G401.6 (cell line): ENCODE results near the gene PRKCQ.
"Not testable (repeated sequence)": the region's sequence is repeated elsewhere in the genome, so short reads cannot be mapped to it uniquely, and the experiment has no call there.

Experiments
- FAIRE-seq: peaks from 2 replicates; lab custom pipeline; 2012; peaks lifted over from hg19 to GRCh38; lab: Jason Lieb, UNC

The PRKCQ gene

GRCh38 chr10:6491841-6492609 lies 88.1 kb downstream of the PRKCQ start:
- no peak for FAIRE-seq

DNA sequence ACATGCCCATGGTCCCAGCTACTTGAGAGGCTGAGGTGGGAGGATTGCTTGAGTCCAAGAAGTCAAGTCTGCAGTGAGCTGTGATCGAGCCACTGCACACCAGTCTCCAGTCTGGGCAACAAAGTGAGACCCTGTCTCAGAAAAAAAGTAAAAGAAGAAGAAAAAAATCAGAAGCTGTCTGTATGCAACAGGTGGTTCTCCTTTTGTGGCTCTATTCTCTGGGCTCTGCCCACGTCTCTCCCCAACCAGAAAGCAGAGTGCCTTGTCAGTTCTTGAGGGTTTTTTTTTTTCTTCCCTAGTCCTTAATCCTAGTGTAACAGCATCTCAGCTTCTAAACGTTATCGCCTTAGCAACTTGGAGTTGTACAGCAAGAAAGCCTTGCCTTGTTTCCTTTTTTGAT lies 89.5 kb downstream of the PRKCQ start:
- FAIRE-seq: no peak

GRCh38 chr10:6487920-6488319 lies 92.2 kb downstream of the PRKCQ start:
- FAIRE-seq: no peak

DNA sequence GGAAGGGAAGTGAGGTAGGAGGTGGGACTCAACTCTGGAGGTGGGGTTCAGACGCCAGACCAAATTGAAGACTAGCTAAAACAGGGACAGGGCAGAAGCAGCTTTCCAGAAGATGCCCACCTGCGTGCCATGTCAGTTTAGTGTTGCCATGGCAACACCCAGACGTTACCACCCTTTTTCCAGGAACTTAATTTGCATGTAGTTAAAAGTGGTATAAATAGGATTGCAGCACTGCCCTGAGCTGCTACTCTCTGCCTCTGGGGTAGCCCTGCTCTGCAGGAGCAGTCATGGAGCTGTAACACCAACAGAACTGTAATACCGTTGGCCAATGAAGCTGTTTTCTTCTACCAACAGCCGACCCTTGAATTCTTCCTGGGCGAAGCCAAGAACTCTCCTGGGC lies 93.8 kb downstream of the PRKCQ start:
- no peak for FAIRE-seq

- FAIRE-seq: no peak
Observed at GRCh38 chr10:6482737-6483357, 97.2 kb downstream of the PRKCQ start.

DNA sequence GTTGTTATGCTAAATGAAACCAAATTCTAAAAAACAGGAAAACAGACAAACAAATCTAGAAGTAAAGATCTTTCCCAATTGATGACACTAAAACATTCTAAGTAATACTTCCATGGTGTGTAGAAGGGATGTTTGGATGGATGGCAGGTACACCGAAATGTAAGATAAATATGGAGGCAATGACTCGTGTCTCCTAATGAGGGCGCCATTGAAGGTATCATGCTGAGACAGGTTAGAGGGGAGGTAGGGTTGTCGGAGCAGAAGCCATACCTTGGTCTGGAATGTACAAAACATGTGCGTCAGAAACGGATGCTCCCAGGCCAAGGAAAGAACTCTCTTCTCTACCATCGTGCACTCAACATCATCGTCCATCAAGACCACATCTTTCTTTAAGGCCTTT lies 101.4 kb downstream of the PRKCQ start:
- no peak for FAIRE-seq

- FAIRE-seq: no peak
Observed at GRCh38 chr10:6476989-6477388, 103.1 kb downstream of the PRKCQ start.

- FAIRE-seq: no peak
Observed at GRCh38 chr10:6474871-6475270, 105.2 kb downstream of the PRKCQ start.

DNA sequence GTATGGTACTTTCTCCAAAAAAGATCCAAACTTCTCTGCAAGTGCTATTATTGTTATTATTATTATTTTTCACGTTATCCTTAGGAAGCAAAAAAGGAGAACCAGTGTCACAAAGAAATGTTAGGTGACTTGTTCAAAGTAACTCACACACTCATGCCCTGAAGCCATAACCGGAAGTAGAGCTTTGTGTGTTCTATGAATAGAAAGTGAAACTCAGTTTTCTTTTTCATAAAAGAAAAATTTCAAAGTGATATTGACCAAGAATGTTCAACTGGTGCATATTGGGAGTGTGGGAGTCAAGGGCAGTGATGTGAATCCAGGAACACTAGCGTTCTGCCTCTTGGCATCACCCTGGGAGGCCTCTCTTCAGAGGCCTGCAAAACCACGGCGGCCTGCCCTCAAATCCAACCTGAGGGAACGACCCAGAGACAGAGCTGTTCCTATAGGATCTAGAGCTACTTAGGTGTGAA lies 106.1 kb downstream of the PRKCQ start:
- FAIRE-seq: no peak

- no peak for FAIRE-seq
Observed at GRCh38 chr10:6473430-6473829, 106.6 kb downstream of the PRKCQ start.

- not testable (repeated sequence) for FAIRE-seq
Observed at GRCh38 chr10:6472710-6473005, 107.4 kb downstream of the PRKCQ start.

DNA sequence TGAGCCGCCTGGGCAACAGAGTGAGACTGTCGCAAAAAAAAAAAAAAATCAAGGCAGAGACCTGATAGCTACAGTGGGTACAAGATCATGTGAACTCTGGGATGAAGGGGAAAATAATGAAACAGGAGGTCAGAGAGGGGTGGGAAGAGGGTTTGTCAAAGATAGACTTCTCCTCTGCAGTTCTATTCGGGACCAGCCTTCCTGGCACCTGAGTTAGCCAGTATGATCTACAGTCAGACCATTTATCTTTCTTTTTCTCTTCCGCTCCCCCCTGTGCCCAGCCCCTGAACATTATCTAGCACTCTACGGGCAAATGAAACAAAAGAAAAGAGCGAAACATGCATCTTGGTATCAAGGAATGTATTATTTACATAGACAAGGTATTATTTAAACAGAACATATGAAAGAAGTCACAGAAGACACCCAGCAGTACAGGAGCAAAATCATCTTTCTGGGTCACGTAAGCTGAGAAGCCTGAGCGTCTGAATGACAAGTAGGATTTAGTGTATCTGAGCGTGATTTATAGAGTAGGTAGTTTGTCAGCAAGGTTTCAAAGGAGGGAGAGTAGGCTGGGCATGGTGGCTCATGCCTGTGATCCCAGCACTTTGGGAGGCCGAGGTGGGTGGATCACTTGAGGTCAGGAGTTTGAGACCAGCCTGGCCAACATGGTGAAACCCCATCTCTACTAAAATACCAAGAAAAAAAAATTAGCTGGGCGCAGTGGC lies 109.0 kb downstream of the PRKCQ start:
- FAIRE-seq: no peak

- no peak for FAIRE-seq
Observed at GRCh38 chr10:6469661-6470060, 110.4 kb downstream of the PRKCQ start.

DNA sequence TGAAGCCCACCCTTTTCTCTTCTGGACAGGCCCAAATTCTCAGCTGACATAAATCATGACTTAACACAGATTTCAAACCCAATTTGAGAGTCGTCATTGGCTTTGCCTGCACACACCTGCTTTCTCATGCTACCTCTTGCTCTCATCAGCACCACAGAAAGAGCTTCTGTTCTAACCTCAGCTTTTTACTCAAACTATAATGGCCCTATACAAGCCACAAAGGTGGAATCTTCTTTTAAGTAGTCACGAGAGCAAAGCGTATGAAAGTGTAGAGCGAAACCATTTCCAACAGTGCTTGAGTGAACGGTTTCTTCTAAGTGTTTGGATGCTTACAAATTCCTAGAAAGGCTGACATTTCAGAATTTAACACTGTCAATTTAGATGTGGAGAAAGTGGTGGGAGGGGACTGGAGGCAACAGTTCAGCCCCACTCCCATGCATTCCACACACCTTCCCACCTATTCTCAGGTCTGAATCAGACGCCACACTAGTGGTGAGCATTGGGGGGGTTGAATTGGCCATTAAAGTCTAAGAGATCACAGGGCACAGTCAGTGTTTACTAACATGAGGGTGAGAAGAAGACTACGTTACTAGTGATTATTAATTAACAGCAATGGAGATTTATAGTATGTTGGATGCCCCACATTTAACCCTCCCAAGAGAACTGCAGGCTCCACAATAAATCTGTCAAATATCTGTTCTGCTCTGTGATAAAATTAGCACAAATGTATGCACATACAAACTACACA lies 114.0 kb downstream of the PRKCQ start:
- no peak for FAIRE-seq

- FAIRE-seq: no peak
Observed at GRCh38 chr10:6465437-6465836, 114.6 kb downstream of the PRKCQ start.

DNA sequence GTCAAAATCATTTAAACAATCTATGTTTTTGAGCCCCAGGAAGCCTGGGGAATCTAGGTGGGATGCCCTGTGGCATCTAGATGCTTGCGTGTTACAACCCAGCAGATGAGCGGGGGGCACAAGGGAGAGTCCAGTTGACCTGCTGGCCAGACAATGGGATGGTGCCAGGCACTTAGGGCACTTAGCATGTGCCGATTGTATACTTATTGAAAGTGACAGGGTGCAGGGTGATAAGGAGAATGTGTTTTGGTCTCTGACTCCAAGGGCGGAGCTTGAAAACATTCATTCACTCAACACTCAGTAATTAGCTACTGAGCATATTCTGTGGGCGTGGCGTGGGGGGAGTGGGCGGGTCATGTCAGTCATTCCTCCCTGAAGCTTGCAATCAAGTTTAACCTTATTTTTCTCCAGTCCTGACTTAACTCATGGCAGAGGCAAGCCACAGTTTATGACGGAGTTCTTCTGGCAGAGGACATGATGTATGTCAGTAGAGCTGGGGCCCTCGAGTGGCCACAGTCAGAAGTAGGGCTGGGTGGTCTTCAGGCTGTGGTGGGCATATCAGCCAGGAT lies 115.1 kb downstream of the PRKCQ start:
- FAIRE-seq: no peak

- FAIRE-seq: no peak
Observed at GRCh38 chr10:6463366-6463765, 116.7 kb downstream of the PRKCQ start.

DNA sequence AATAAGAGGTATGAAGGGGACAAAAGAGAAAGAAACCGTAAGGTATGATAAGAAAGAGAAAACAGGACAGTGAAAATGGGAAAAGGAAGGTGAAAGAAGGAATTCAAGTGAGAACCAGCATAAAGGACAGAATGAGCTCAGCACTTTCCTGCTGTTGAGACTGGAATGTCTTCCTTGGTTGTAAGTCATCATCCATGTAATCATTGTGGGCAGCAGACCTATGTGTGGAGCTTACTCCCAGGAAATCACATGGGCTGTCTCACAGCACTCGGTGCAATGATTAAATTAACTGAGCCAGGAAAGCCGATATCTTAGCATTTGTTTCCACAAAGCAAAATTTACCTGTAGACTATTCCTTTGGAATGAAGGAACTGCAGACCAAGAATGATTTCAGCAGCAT lies 118.1 kb downstream of the PRKCQ start:
- no peak for FAIRE-seq

GRCh38 chr10:6460861-6461409 lies 119.1 kb downstream of the PRKCQ start:
- no peak for FAIRE-seq

DNA sequence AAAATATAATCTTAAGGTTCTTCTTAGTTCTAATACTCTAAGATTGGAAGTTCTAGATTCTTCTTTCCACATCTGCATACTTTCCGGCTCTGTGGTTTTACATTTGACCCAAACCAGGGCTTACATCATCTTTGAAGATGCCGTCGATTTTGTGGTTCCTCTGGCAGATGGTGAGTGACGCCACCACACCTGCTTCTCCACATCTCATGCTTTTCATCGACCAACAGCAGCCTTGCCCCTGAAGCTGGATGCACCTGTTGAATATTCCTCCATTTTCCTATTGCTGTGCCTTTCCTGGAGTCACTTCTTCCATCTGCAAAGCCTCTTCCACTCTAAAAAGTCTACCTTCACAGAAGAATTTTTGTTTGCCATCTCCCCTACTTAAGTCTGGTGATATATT lies 121.3 kb downstream of the PRKCQ start:
- FAIRE-seq: no peak

GRCh38 chr10:6457376-6457775 lies 122.7 kb downstream of the PRKCQ start:
- no peak for FAIRE-seq

DNA sequence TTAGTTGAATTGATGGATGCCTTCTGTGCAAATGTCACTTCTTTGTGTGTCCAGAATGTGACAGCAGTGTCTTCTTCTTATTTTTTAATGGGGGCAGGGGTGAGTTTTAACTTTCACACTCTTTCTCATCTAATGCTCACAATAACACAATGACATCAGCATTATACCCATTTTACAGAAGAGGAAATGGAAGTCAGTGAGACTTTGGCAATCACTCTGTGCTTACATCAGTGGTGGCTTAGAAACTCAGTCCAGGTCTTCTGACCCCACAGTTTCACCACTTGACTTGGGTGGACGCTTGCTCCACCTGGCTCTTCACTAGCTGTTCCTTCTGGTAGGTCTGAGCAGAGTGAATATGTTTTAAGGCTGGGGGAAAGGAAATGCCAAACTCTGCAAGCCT lies 124.0 kb downstream of the PRKCQ start:
- no peak for FAIRE-seq
